Ascending aorta (tissue), 2 donors: Measurements from ENCODE around the gene LGALS7. TPM values are rescaled to one million over a fixed set of nuclear protein-coding genes. Genes with fewer than 3 reads are reported as not detected.

ENCODE experiments used
- DNase-seq, 2 donors: peaks; one replicate each; pipeline ENCODE4 v3.0.0-alpha.2; 2019; ENCODE audit warnings: low spot score in 2 of 2
- H3K27ac ChIP-seq, 2 donors: fragments of 200-600 bp; sonication (generic); one replicate each; pipeline ENCODE4 v1.5.1; 2016 to 2017; ENCODE audit warnings: mild to moderate bottlenecking in 1 of 2
- H3K27me3 ChIP-seq: fragments of 200-600 bp; sonication (generic); one replicate; pipeline ENCODE4 v1.5.1; 2017
- H3K36me3 ChIP-seq, 2 donors: fragments of 200-600 bp; sonication (generic); one replicate each; pipeline ENCODE4 v1.5.1; 2016
- H3K4me1 ChIP-seq, 2 donors: fragments of 200-600 bp; sonication (generic); one replicate each; pipeline ENCODE4 v1.5.1; 2016 to 2017; ENCODE audit warnings: mild to moderate bottlenecking in 1 of 2
- H3K4me3 ChIP-seq, 2 donors: fragments of 200-600 bp; sonication (generic); one replicate each; pipeline ENCODE4 v1.5.1; 2016 to 2017; ENCODE audit warnings: mild to moderate bottlenecking in 1 of 2
- H3K9me3 ChIP-seq, 2 donors: fragments of 200-600 bp; sonication (generic); one replicate each; pipeline ENCODE4 v1.5.1; 2016
- CTCF ChIP-seq, 3 experiments: fragments of 200-600 bp in 2 of 3; fragments of 450-650 bp in 1 of 3; sonication (generic) in 2 of 3; IDR thresholded peaks; one replicate each; pipeline ENCODE4 v1.5.1; 2016 to 2019; ENCODE audit warnings: antibody characterized with exemption in 3 of 3, mild to moderate bottlenecking in 1 of 3, moderate library complexity in 1 of 3
- intact Hi-C: fragments of 100-400 bp; cut with DNase I; formaldehyde crosslinking; loops from one replicate; pipeline ENCODE4 v1.15.1; 2023
- total RNA-seq: library from RNA; depleted of rRNA; stranded (reverse); fragments of >200 nt; gene quantifications from one replicate; pipeline ENCODE4 v1.1.0, GENCODE V29; 2016

The LGALS7 gene
- total RNA-seq, 1 donor from 2014 or later = not detected

- H3K4me1 ChIP-seq = peaks cover 0 to 5% of the 10 kb centered on the region in 2 donors
- peak overlapping the region; percentile 33 to 46 for H3K27ac ChIP-seq
- no peaks in the 10 kb centered on the region for H3K27me3 ChIP-seq
- no peak for DNase-seq
- peaks cover 80 to 90% of the 10 kb centered on the region in 2 donors for H3K36me3 ChIP-seq
- intact Hi-C loops = no loop called here
- no peak for TF ChIP-seq CTCF (IDR thresholded peaks at IDR 0.05)
- no peaks in the 10 kb centered on the region for H3K9me3 ChIP-seq
- no peak overlapping the region for H3K4me3 ChIP-seq
Observed at GRCh38 chr19:38727868-38728660, 45.3 kb downstream of the LGALS7 start.

- H3K4me3 ChIP-seq = no peak overlapping the region
- peaks cover 87 to 97% of the 10 kb centered on the region in 2 donors for H3K36me3 ChIP-seq
- peaks cover 0 to 2% of the 10 kb centered on the region in 2 donors for H3K4me1 ChIP-seq
- H3K9me3 ChIP-seq = no peaks in the 10 kb centered on the region
- TF ChIP-seq CTCF (IDR thresholded peaks at IDR 0.05) = no peak
- H3K27me3 ChIP-seq = no peaks in the 10 kb centered on the region
- no peak for DNase-seq
- intact Hi-C loops = no loop called here
- H3K27ac ChIP-seq = peak overlapping the region; percentile 33 to 46
Observed at GRCh38 chr19:38727306-38727867, 45.9 kb downstream of the LGALS7 start.

- Histone ChIP-seq H3K9me3 (no peaks in the 10 kb centered on the region), H3K4me1 (peaks cover 0 to 5% of the 10 kb centered on the region in 2 donors), H3K4me3 (no peak overlapping the region), H3K36me3 (peaks cover 92 to 98% of the 10 kb centered on the region in 2 donors), H3K27ac (peak overlapping the region; percentile 33 to 46), H3K27me3 (no peaks in the 10 kb centered on the region)
- no peak for DNase-seq
- no peak for TF ChIP-seq CTCF (IDR thresholded peaks at IDR 0.05)
- intact Hi-C loops = no loop called here
Observed at GRCh38 chr19:38726761-38727301, 46.5 kb downstream of the LGALS7 start.

GRCh38 chr19:38726284-38726673 lies 47.0 kb downstream of the LGALS7 start:
- H3K27ac ChIP-seq = peak overlapping the region in 1 of 2 donors; percentile 9
- TF ChIP-seq CTCF (IDR thresholded peaks at IDR 0.05) = no peak
- H3K9me3 ChIP-seq = no peaks in the 10 kb centered on the region
- no peak overlapping the region for H3K4me3 ChIP-seq
- H3K27me3 ChIP-seq = no peaks in the 10 kb centered on the region
- intact Hi-C loops = no loop called here
- no peak for DNase-seq
- peaks cover 0 to 10% of the 10 kb centered on the region in 2 donors for H3K4me1 ChIP-seq
- H3K36me3 ChIP-seq = peaks cover 98% of the 10 kb centered on the region in 2 donors

GRCh38 chr19:38725469-38726283 lies 47.6 kb downstream of the LGALS7 start:
- no peaks in the 10 kb centered on the region for H3K9me3 ChIP-seq
- peaks cover 0 to 15% of the 10 kb centered on the region in 2 donors for H3K4me1 ChIP-seq
- no peak for DNase-seq
- peak overlapping the region in 1 of 2 donors; percentile 8 for H3K27ac ChIP-seq
- intact Hi-C loops = no loop called here
- no peaks in the 10 kb centered on the region for H3K27me3 ChIP-seq
- H3K36me3 ChIP-seq = peaks cover 98% of the 10 kb centered on the region in 2 donors
- TF ChIP-seq CTCF (IDR thresholded peaks at IDR 0.05) = no peak
- H3K4me3 ChIP-seq = no peak overlapping the region
